CD14-positive monocyte (primary cell): Measurements from ENCODE around the gene SPATA32. TPM values are rescaled to one million over a fixed set of nuclear protein-coding genes. Genes with fewer than 3 reads are reported as not detected.

Experiments
- DNase-seq, 3 donors: peaks; one replicate each; pipeline ENCODE4 v3.0.0-alpha.2; 2011 to 2022
- H2AFZ ChIP-seq: 2 replicates; pipeline ENCODE4 v1.6.0; 2012; ENCODE audit warnings: mild to moderate bottlenecking, low read depth, low read length, inconsistent platforms; ENCODE audit not compliant: insufficient read depth, poor library complexity, severe bottlenecking
- H3K27ac ChIP-seq, 2 donors: 1 replicate in 1 of 2; 2 replicates in 1 of 2; pipeline ENCODE4 v1.5.1; 2012 to 2013; ENCODE audit warnings: low read length in 2 of 2, control low read depth in 1 of 2, inconsistent platforms in 1 of 2, low read depth in 1 of 2, mild to moderate bottlenecking in 1 of 2
- H3K27me3 ChIP-seq, 2 donors: one replicate each; pipeline versions ENCODE4 v1.6.0 to v1.6.1; 2011 to 2013; ENCODE audit warnings: low read length in 2 of 2; ENCODE audit not compliant: control insufficient read depth in 2 of 2, insufficient read depth in 2 of 2
- H3K36me3 ChIP-seq, 2 donors: replicated peaks in 1 of 2; 1 replicate in 1 of 2; 2 replicates in 1 of 2; pipeline versions ENCODE4 v1.5.1 to v1.6.1; 2012 to 2013; ENCODE audit warnings: low read length in 2 of 2, control low read depth in 1 of 2, inconsistent platforms in 1 of 2, mild to moderate bottlenecking in 1 of 2; ENCODE audit not compliant: insufficient read depth in 2 of 2, control insufficient read depth in 1 of 2
- H3K4me1 ChIP-seq, 2 donors: 1 replicate in 1 of 2; 2 replicates in 1 of 2; pipeline versions ENCODE4 v1.5.1 to v1.6.1; 2012 to 2013; ENCODE audit warnings: low read length in 2 of 2, control low read depth in 1 of 2, inconsistent platforms in 1 of 2, mild to moderate bottlenecking in 1 of 2, moderate library complexity in 1 of 2; ENCODE audit not compliant: insufficient read depth in 2 of 2, control insufficient read depth in 1 of 2
- H3K4me2 ChIP-seq: replicated peaks from 2 replicates; pipeline ENCODE3; 2012; ENCODE audit warnings: low read length, moderate library complexity, mild to moderate bottlenecking; ENCODE audit not compliant: poor library complexity, severe bottlenecking; ENCODE audit errors: extremely low read depth
- H3K4me3 ChIP-seq, 3 experiments: fragments of 200-600 bp in 1 of 3; sonication (generic) in 1 of 3; replicated peaks in 1 of 3; 1 replicate in 2 of 3; 2 replicates in 1 of 3; pipeline ENCODE4 v1.5.1; 2011 to 2013; ENCODE audit warnings: low read length in 3 of 3, mild to moderate bottlenecking in 3 of 3, control low read depth in 2 of 3, low read depth in 2 of 3, inconsistent platforms in 1 of 3, moderate library complexity in 1 of 3
- H3K79me2 ChIP-seq: 2 replicates; pipeline ENCODE4 v1.6.0; 2012; ENCODE audit warnings: mild to moderate bottlenecking, control low read depth, inconsistent platforms, low read length, moderate library complexity; ENCODE audit not compliant: insufficient read depth
- H3K9ac ChIP-seq: 2 replicates; pipeline ENCODE4 v1.6.0; 2017; ENCODE audit warnings: low read length, mild to moderate bottlenecking; ENCODE audit not compliant: insufficient read depth, poor library complexity, severe bottlenecking
- H3K9me3 ChIP-seq, 2 donors: replicated peaks in 1 of 2; 1 replicate in 1 of 2; 2 replicates in 1 of 2; pipeline versions ENCODE4 v1.5.1 to v1.6.1; 2012 to 2013; ENCODE audit warnings: low read length in 2 of 2, control low read depth in 1 of 2; ENCODE audit not compliant: control insufficient read depth in 1 of 2, insufficient read depth in 1 of 2
- H4K20me1 ChIP-seq: 2 replicates; pipeline ENCODE4 v1.6.0; 2012; ENCODE audit warnings: mild to moderate bottlenecking, low read length, control low read depth, moderate library complexity; ENCODE audit not compliant: insufficient read depth
- H3K27ac Mint-ChIP-seq, 7 donors: one replicate each; pipeline ENCODE4 v1.8.0; 2020; ENCODE audit warnings: mild to moderate bottlenecking in 7 of 7, mixed read lengths in 7 of 7, moderate library complexity in 6 of 7, inconsistent platforms in 2 of 7
- H3K27me3 Mint-ChIP-seq, 3 donors: one replicate each; pipeline ENCODE4 v1.8.0; 2021 to 2022; ENCODE audit warnings: low read depth in 3 of 3, mild to moderate bottlenecking in 3 of 3, mixed read lengths in 3 of 3, moderate library complexity in 3 of 3, inconsistent platforms in 1 of 3
- H3K36me3 Mint-ChIP-seq, 2 donors: one replicate each; pipeline ENCODE4 v1.8.0; 2020; ENCODE audit warnings: mixed read lengths in 2 of 2, inconsistent platforms in 1 of 2, mild to moderate bottlenecking in 1 of 2
- H3K4me1 Mint-ChIP-seq: one replicate; pipeline ENCODE4 v1.8.0; 2020; ENCODE audit warnings: mild to moderate bottlenecking, mixed read lengths
- H3K4me3 Mint-ChIP-seq, 2 donors: one replicate each; pipeline ENCODE4 v1.8.0; 2020; ENCODE audit warnings: mild to moderate bottlenecking in 2 of 2, mixed read lengths in 2 of 2, moderate library complexity in 1 of 2
- H3K9me3 Mint-ChIP-seq, 7 donors: one replicate each; pipeline ENCODE4 v1.8.0; 2020 to 2022; ENCODE audit warnings: mixed read lengths in 7 of 7, mild to moderate bottlenecking in 6 of 7, moderate library complexity in 6 of 7, inconsistent platforms in 2 of 7
- CTCF ChIP-seq: fragments of 200-600 bp; IDR thresholded peaks from one replicate; pipeline ENCODE4 v1.8.0; 2022; ENCODE audit warnings: antibody characterized with exemption, mild to moderate bottlenecking
- WGBS: methylation state at CpG from one replicate; pipeline ENCODE4 v1.1.5; 2013; ENCODE audit warnings: missing lambda C conversion rate; ENCODE audit not compliant: insufficient coverage; 5-methylcytosine and 5-hydroxymethylcytosine counted together
- intact Hi-C, 2 donors: fragments of 100-400 bp; cut with micrococcal nuclease; formaldehyde crosslinking; loops; one replicate each; pipeline versions ENCODE4 v1.15.0 to v1.15.1; 2023
- polyA plus RNA-seq, 3 donors: library from polyadenylated mRNA; depleted of rRNA in 1 of 3; unstranded in 2 of 3; stranded (reverse) in 1 of 3; fragments of 300-500 nt in 2 of 3; fragments of >200 nt in 1 of 3; fragmentation: Illumina TruSeq in 2 of 3; gene quantifications; 1 replicate in 2 of 3; 2 replicates in 1 of 3; pipeline ENCODE4 v1.2.3, GENCODE V29; 2012 to 2021

SPATA32 gene
- polyA plus RNA-seq, 3 donors: not detected

GRCh38 chr17:45288825-45289224 is 26.9 kb upstream of the SPATA32 start:
- TF ChIP-seq CTCF: no peak
- Mint-ChIP-seq H3K9me3 (peaks cover 0 to 2% (median 0%) of the 10 kb centered on the region in 7 donors), H3K36me3 (peaks cover 66 to 78% of the 10 kb centered on the region in 2 donors), H3K27ac (no peak overlapping the region), H3K27me3 (peaks cover 0 to 2% (median 2%) of the 10 kb centered on the region in 3 donors), H3K4me3 (no peak overlapping the region), H3K4me1 (peaks cover 49% of the 10 kb centered on the region)
- peaks cover 23% of the 10 kb centered on the region for H3K79me2 ChIP-seq
- no peak overlapping the region for H3K27ac ChIP-seq
- H3K9me3 ChIP-seq: no peaks in the 10 kb centered on the region
- H3K9ac ChIP-seq: no peak overlapping the region
- H4K20me1 ChIP-seq: peaks cover 49% of the 10 kb centered on the region
- H3K27me3 ChIP-seq: no peaks in the 10 kb centered on the region
- intact Hi-C loops: loop anchor here in 1 of 2 donors (5.0 kb wide), 1 partner anchor 33 kb away; no protein-coding TSS in a partner anchor
- no peak overlapping the region for H2AFZ ChIP-seq
- peaks cover 43 to 46% of the 10 kb centered on the region in 2 donors for H3K4me1 ChIP-seq
- DNase-seq: no peak
- H3K36me3 ChIP-seq: peaks cover 55 to 67% of the 10 kb centered on the region in 2 donors
- 97% methylated on average over 4 of the region's 10 CpGs for WGBS
- no peak overlapping the region for H3K4me3 ChIP-seq
- H3K4me2 ChIP-seq: no peak overlapping the region

- H3K4me1 ChIP-seq: peaks cover 33 to 36% of the 10 kb centered on the region in 2 donors
- H3K27ac ChIP-seq: no peak overlapping the region
- H2AFZ ChIP-seq: no peak overlapping the region
- no peak overlapping the region for H3K4me3 Mint-ChIP-seq
- H3K4me2 ChIP-seq: no peak overlapping the region
- H3K4me1 Mint-ChIP-seq: peaks cover 39% of the 10 kb centered on the region
- H3K27ac Mint-ChIP-seq: no peak overlapping the region
- 78% methylated on average over 10 of the region's 10 CpGs for WGBS
- peaks cover 0 to 2% (median 2%) of the 10 kb centered on the region in 3 donors for H3K27me3 Mint-ChIP-seq
- no peak overlapping the region for H3K4me3 ChIP-seq
- no peak for DNase-seq
- H3K9me3 Mint-ChIP-seq: peaks cover 0 to 2% (median 0%) of the 10 kb centered on the region in 7 donors
- intact Hi-C loops: loop anchor here in 1 of 2 donors (5.0 kb wide), 1 partner anchor 34 kb away; no protein-coding TSS in a partner anchor
- H4K20me1 ChIP-seq: peaks cover 46% of the 10 kb centered on the region
- peaks cover 65 to 77% of the 10 kb centered on the region in 2 donors for H3K36me3 ChIP-seq
- no peak for TF ChIP-seq CTCF
- H3K79me2 ChIP-seq: peaks cover 17% of the 10 kb centered on the region
- no peak overlapping the region for H3K9ac ChIP-seq
- no peaks in the 10 kb centered on the region for H3K9me3 ChIP-seq
- H3K36me3 Mint-ChIP-seq: peaks cover 75 to 85% of the 10 kb centered on the region in 2 donors
- no peaks in the 10 kb centered on the region for H3K27me3 ChIP-seq
These were observed 25.9 kb upstream of the SPATA32 start for GRCh38 chr17:45287526-45288500.
